Measurements from ENCODE around the gene BABAM2.

- TF ChIP-seq CTCF (IDR thresholded peaks at IDR 0.05) (no peak), POLR2A (IDR thresholded peaks at IDR 0.05; ENCODE audit: low read depth) (no peak), POLR2AphosphoS5 (IDR thresholded peaks at IDR 0.05) (no peak)
Observed at GRCh38 chr2:28250006-28250405, 359.5 kb downstream of the BABAM2 start.

Measured in esophagus muscularis mucosa (tissue), 3 donors.